ENCODE results near the gene FRMD4A. TPM values are rescaled to one million over a fixed set of nuclear protein-coding genes. Genes with fewer than 3 reads are reported as not detected.

Gene FRMD4A
- total RNA-seq, 2 experiments from 2014 or later = 3.1 to 3.7 TPM

DNA sequence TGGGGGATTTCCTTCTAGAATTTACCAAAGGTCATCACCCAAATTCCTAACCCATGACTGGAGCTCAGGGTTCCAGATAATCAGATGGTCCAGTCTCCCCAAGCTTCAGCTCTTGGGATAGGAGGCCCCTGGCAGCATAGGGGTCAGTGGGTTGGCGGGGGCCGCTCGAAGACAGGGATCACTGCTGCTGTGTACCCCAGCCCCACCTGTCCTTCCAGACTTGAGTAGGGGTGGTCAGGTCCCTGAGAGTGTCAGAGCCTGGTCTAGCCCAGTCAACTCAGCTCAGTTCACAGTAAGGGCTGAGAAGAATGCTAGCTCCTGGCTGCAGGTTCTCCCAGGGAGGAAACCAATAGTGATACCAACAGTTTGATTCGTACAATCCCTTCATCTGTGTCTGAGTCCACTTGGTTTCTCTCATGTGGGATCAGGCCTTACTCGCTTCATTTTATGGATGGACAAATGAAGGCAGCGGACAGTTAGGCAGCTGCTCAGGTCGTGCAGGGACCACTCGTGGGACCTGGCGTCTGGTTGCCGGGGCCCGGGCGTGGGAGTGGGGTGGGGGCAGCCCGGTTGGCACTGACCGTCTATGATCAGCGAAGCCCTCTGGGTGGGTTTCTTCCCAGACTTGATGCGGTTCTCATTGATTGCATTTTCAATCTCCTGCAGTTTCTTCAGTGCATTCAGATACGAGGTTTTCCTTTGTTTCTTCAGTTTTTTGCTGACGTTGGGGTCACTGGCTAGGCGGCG, 665.0 kb downstream of the FRMD4A start:
- no peak for ATAC-seq (ENCODE audit: poor library complexity)
- Mint-ChIP-seq H3K27ac (no peak overlapping the region), H3K36me3 (ENCODE audit: low read depth) (no peaks in the 10 kb centered on the region), H3K4me3 (no peak overlapping the region), H3K4me1 (ENCODE audit: low read depth) (no peaks in the 10 kb centered on the region), H3K27me3 (no peaks in the 10 kb centered on the region), H3K9me3 (no peaks in the 10 kb centered on the region)
- POLR2A ChIA-PET = no interaction called here
- H3K9me3 ChIP-seq (ENCODE audit: control insufficient read depth in 1 of 2, insufficient read depth in 1 of 2, low read length in 2 of 2) = no peaks in the 10 kb centered on the region
- H3K36me3 ChIP-seq (ENCODE audit: insufficient read depth, low read length) = no peaks in the 10 kb centered on the region
- no peaks in the 10 kb centered on the region for H3K27me3 ChIP-seq (ENCODE audit: control insufficient read depth in 1 of 2, insufficient read depth in 2 of 2, low read length in 2 of 2)
- no peak for DNase-seq
- TF ChIP-seq, protein P1, sequence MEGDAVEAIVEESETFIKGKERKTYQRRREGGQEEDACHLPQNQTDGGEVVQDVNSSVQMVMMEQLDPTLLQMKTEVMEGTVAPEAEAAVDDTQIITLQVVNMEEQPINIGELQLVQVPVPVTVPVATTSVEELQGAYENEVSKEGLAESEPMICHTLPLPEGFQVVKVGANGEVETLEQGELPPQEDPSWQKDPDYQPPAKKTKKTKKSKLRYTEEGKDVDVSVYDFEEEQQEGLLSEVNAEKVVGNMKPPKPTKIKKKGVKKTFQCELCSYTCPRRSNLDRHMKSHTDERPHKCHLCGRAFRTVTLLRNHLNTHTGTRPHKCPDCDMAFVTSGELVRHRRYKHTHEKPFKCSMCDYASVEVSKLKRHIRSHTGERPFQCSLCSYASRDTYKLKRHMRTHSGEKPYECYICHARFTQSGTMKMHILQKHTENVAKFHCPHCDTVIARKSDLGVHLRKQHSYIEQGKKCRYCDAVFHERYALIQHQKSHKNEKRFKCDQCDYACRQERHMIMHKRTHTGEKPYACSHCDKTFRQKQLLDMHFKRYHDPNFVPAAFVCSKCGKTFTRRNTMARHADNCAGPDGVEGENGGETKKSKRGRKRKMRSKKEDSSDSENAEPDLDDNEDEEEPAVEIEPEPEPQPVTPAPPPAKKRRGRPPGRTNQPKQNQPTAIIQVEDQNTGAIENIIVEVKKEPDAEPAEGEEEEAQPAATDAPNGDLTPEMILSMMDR (IDR thresholded peaks at IDR 0.05) = no peak
- no peak overlapping the region for H3K4me3 ChIP-seq (ENCODE audit: low read length)
- H3K27ac ChIP-seq (ENCODE audit: low read depth in 1 of 2, low read length in 2 of 2) = no peak overlapping the region
- H3K4me1 ChIP-seq (ENCODE audit: insufficient read depth, low read length) = no peaks in the 10 kb centered on the region
- intact Hi-C loops (cut with DNase I, micrococcal nuclease) = loop anchor here in 1 of 2 experiments (10.0 kb wide), 1 partner anchor 429 kb away; no protein-coding TSS in a partner anchor
- CTCF ChIA-PET = no interaction called here

DNA sequence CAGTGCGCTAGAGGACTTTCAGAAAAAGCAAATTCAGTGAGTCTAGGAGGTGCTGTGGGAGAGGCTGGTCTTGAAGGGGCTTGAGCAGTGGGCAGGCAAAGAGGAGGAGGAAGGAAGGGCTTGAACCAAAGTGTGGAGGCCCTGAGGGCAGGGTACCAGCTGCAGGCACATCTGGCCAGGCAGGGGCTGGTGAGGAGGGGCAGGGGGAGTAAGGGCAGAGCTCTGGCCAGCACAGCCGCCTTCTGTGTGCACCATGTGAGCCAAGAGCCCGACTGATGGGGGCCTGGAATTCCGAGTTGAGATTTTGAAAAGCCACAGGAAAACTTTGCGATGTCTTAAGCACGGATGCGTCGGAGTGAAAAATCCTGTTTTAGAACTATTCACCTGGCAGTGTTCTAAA, 669.5 kb downstream of the FRMD4A start:
- POLR2A ChIA-PET = no interaction called here
- TF ChIP-seq, protein P1 (IDR thresholded peaks at IDR 0.05) = no peak
- CTCF ChIA-PET = no interaction called here
- H3K36me3 Mint-ChIP-seq (ENCODE audit: low read depth) = no peaks in the 10 kb centered on the region
- no peak overlapping the region for H3K27ac ChIP-seq (ENCODE audit: low read depth in 1 of 2, low read length in 2 of 2)
- DNase-seq = no peak
- intact Hi-C loops (cut with DNase I, micrococcal nuclease) = loop anchor here in 1 of 2 experiments (5.0 to 10.0 kb wide), 2 partner anchors 434 to 881 kb away; no protein-coding TSS in a partner anchor
- H3K4me1 ChIP-seq (ENCODE audit: insufficient read depth, low read length) = peaks cover 23% of the 10 kb centered on the region
- H3K9me3 ChIP-seq (ENCODE audit: control insufficient read depth in 1 of 2, insufficient read depth in 1 of 2, low read length in 2 of 2) = no peaks in the 10 kb centered on the region
- no peak overlapping the region for H3K27ac Mint-ChIP-seq
- H3K9me3 Mint-ChIP-seq = no peaks in the 10 kb centered on the region
- no peaks in the 10 kb centered on the region for H3K27me3 Mint-ChIP-seq
- H3K4me3 ChIP-seq (ENCODE audit: low read length) = no peak overlapping the region
- H3K36me3 ChIP-seq (ENCODE audit: insufficient read depth, low read length) = no peaks in the 10 kb centered on the region
- no peak for ATAC-seq (ENCODE audit: poor library complexity)
- H3K4me3 Mint-ChIP-seq = no peak overlapping the region
- peaks cover 11% of the 10 kb centered on the region for H3K4me1 Mint-ChIP-seq (ENCODE audit: low read depth)
- H3K27me3 ChIP-seq (ENCODE audit: control insufficient read depth in 1 of 2, insufficient read depth in 2 of 2, low read length in 2 of 2) = no peaks in the 10 kb centered on the region

DNA sequence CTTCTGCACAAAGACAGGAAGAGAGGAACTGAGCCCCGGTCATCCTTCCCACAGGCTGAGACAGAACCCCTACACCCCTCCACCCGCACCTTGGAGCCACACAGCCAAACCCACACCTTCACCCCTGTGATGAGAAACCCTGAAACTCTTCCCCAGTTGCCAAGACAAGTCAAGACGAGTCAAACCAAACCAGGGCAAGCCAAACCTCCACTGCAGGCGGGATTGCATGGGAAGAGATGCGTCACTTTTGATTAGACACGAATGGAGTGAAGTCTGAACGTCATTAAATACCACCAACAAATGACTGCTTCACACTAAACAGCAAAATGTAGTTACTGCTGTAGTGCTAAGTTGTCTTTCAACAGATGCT, 670.2 kb downstream of the FRMD4A start:
- Mint-ChIP-seq H3K4me3 (no peak overlapping the region), H3K9me3 (no peaks in the 10 kb centered on the region)
- no peak for ATAC-seq (ENCODE audit: poor library complexity)

More for the DNA sequence above, 670.2 kb downstream of the FRMD4A start:
- TF ChIP-seq, protein P1 (IDR thresholded peaks at IDR 0.05) = no peak
- ChIA-PET CTCF (no interaction called here), POLR2A (no interaction called here)
- intact Hi-C loops (cut with DNase I, micrococcal nuclease) = loop anchor here (1.0 to 10.0 kb wide), 3 partner anchors 118 to 882 kb away; no protein-coding TSS in a partner anchor
- Mint-ChIP-seq H3K4me1 (ENCODE audit: low read depth) (peaks cover 11% of the 10 kb centered on the region), H3K27ac (no peak overlapping the region), H3K36me3 (ENCODE audit: low read depth) (no peaks in the 10 kb centered on the region), H3K27me3 (no peaks in the 10 kb centered on the region)
- H3K27ac ChIP-seq (ENCODE audit: low read depth in 1 of 2, low read length in 2 of 2) = no peak overlapping the region
- no peaks in the 10 kb centered on the region for H3K27me3 ChIP-seq (ENCODE audit: control insufficient read depth in 1 of 2, insufficient read depth in 2 of 2, low read length in 2 of 2)
- H3K4me1 ChIP-seq (ENCODE audit: insufficient read depth, low read length) = peaks cover 23% of the 10 kb centered on the region
- DNase-seq = peak in 1 of 14 experiments; percentile 15
- H3K9me3 ChIP-seq (ENCODE audit: control insufficient read depth in 1 of 2, insufficient read depth in 1 of 2, low read length in 2 of 2) = no peaks in the 10 kb centered on the region
- no peaks in the 10 kb centered on the region for H3K36me3 ChIP-seq (ENCODE audit: insufficient read depth, low read length)
- H3K4me3 ChIP-seq (ENCODE audit: low read length) = no peak overlapping the region
